Vagina (tissue), 2 donors: ENCODE measurements around the gene MAD1L1. TPM values are rescaled to one million over a fixed set of nuclear protein-coding genes. Genes with fewer than 3 reads are reported as not detected.

Experiments used
- DNase-seq, 2 donors: peaks; one replicate each; pipeline ENCODE4 v3.0.0-alpha.2; 2017; ENCODE audit errors: extremely low spot score in 2 of 2
- H3K27ac ChIP-seq: fragments of 200-600 bp; sonication (generic); one replicate; pipeline ENCODE4 v1.5.1; 2019
- H3K27me3 ChIP-seq: fragments of 200-600 bp; sonication (generic); one replicate; pipeline ENCODE4 v1.5.1; 2019
- H3K36me3 ChIP-seq, 2 donors: fragments of 200-600 bp; sonication (generic); one replicate each; pipeline ENCODE4 v1.5.1; 2017 to 2019
- H3K4me1 ChIP-seq: fragments of 200-600 bp; sonication (generic); one replicate; pipeline ENCODE4 v1.5.1; 2019
- H3K4me3 ChIP-seq, 2 donors: fragments of 200-600 bp; sonication (generic); 1 replicate in 1 of 2; 2 replicates in 1 of 2; pipeline ENCODE4 v1.5.1; 2016 to 2019
- H3K9me3 ChIP-seq: fragments of 200-600 bp; sonication (generic); one replicate; pipeline ENCODE4 v1.5.1; 2019
- CTCF ChIP-seq, 3 experiments: fragments of 450-650 bp in 2 of 3; fragments of 200-600 bp in 1 of 3; sonication (generic) in 1 of 3; IDR thresholded peaks; one replicate each; pipeline ENCODE4 v1.5.1; 2017 to 2019; ENCODE audit warnings: antibody characterized with exemption in 3 of 3, mild to moderate bottlenecking in 2 of 3, moderate library complexity in 2 of 3
- POLR2A ChIP-seq, 2 donors: fragments of 450-650 bp; IDR thresholded peaks; one replicate each; pipeline ENCODE4 v1.6.1; 2017; ENCODE audit warnings: antibody characterized with exemption in 2 of 2, mild to moderate bottlenecking in 2 of 2, moderate library complexity in 2 of 2
- POLR2AphosphoS5 ChIP-seq, 2 donors: sonication (generic); formaldehyde crosslinking; IDR thresholded peaks; one replicate each; pipeline ENCODE4 v1.9.0; 2017; ENCODE audit warnings: antibody characterized with exemption in 2 of 2, mild to moderate bottlenecking in 2 of 2, low read depth in 1 of 2; ENCODE audit not compliant: insufficient read depth in 1 of 2
- intact Hi-C: fragments of 100-400 bp; cut with DNase I; formaldehyde crosslinking; loops from one replicate; pipeline ENCODE4 v1.15.1; 2023
- total RNA-seq: library from RNA; depleted of rRNA; stranded (reverse); fragments of >200 nt; gene quantifications from one replicate; pipeline ENCODE4 v1.2.3, GENCODE V29; 2016

MAD1L1 gene
- total RNA-seq, 1 donor from 2014 or later = 62.4 TPM

- Histone ChIP-seq H3K4me3 (no peak overlapping the region), H3K27me3 (no peaks in the 10 kb centered on the region), H3K36me3 (peaks cover 0 to 52% of the 10 kb centered on the region in 2 donors), H3K9me3 (no peaks in the 10 kb centered on the region), H3K4me1 (no peaks in the 10 kb centered on the region), H3K27ac (no peak overlapping the region)
- TF ChIP-seq CTCF (IDR thresholded peaks at IDR 0.05) (no peak), POLR2AphosphoS5 (IDR thresholded peaks at IDR 0.05; ENCODE audit: insufficient read depth in 1 of 2, low read depth in 1 of 2) (no peak), POLR2A (IDR thresholded peaks at IDR 0.05) (no peak)
- intact Hi-C loops = loop anchor here (10.0 kb wide), 1 partner anchor 629 kb away; no protein-coding TSS in a partner anchor
- DNase-seq = no peak
Observed at GRCh38 chr7:2213551-2214215, 19.1 kb downstream of the MAD1L1 start.

GRCh38 chr7:2212906-2213305 lies 19.8 kb downstream of the MAD1L1 start:
- Histone ChIP-seq H3K27ac (no peak overlapping the region), H3K9me3 (no peaks in the 10 kb centered on the region), H3K4me3 (no peak overlapping the region), H3K36me3 (peaks cover 0 to 49% of the 10 kb centered on the region in 2 donors), H3K27me3 (no peaks in the 10 kb centered on the region), H3K4me1 (no peaks in the 10 kb centered on the region)
- TF ChIP-seq CTCF (IDR thresholded peaks at IDR 0.05) (no peak), POLR2AphosphoS5 (IDR thresholded peaks at IDR 0.05; ENCODE audit: insufficient read depth in 1 of 2, low read depth in 1 of 2) (no peak), POLR2A (IDR thresholded peaks at IDR 0.05) (no peak)
- intact Hi-C loops = loop anchor here (10.0 kb wide), 1 partner anchor 628 kb away; no protein-coding TSS in a partner anchor
- DNase-seq = no peak

- H3K36me3 ChIP-seq = peaks cover 0 to 43% of the 10 kb centered on the region in 2 donors
Observed at GRCh38 chr7:2211926-2212325, 20.8 kb downstream of the MAD1L1 start.

GRCh38 chr7:2211259-2211880 lies 21.4 kb downstream of the MAD1L1 start:
- H3K27me3 ChIP-seq = no peaks in the 10 kb centered on the region
- H3K4me1 ChIP-seq = no peaks in the 10 kb centered on the region
- intact Hi-C loops = loop anchor here (10.0 kb wide), 1 partner anchor 627 kb away; no protein-coding TSS in a partner anchor
- no peak for TF ChIP-seq POLR2A (IDR thresholded peaks at IDR 0.05)
- TF ChIP-seq CTCF (IDR thresholded peaks at IDR 0.05) = no peak
- no peak for TF ChIP-seq POLR2AphosphoS5 (IDR thresholded peaks at IDR 0.05; ENCODE audit: insufficient read depth in 1 of 2, low read depth in 1 of 2)
- DNase-seq = no peak
- peaks cover 0 to 38% of the 10 kb centered on the region in 2 donors for H3K36me3 ChIP-seq
- no peaks in the 10 kb centered on the region for H3K9me3 ChIP-seq
- no peak overlapping the region for H3K27ac ChIP-seq
- no peak overlapping the region for H3K4me3 ChIP-seq

More at GRCh38 chr7:2211926-2212325, 20.8 kb downstream of the MAD1L1 start:
- no peaks in the 10 kb centered on the region for H3K9me3 ChIP-seq
- no peak for TF ChIP-seq POLR2AphosphoS5 (IDR thresholded peaks at IDR 0.05; ENCODE audit: insufficient read depth in 1 of 2, low read depth in 1 of 2)
- no peak for TF ChIP-seq POLR2A (IDR thresholded peaks at IDR 0.05)
- TF ChIP-seq CTCF (IDR thresholded peaks at IDR 0.05) = no peak
- H3K4me1 ChIP-seq = no peaks in the 10 kb centered on the region
- no peaks in the 10 kb centered on the region for H3K27me3 ChIP-seq
- H3K4me3 ChIP-seq = no peak overlapping the region
- intact Hi-C loops = loop anchor here (10.0 kb wide), 1 partner anchor 627 kb away; no protein-coding TSS in a partner anchor
- H3K27ac ChIP-seq = no peak overlapping the region
- no peak for DNase-seq
